NCI-H524 treated with DMSO at 0.1 percent for 48 hours (cell line): ENCODE measurements around the gene TNNI2.
"Not testable (repeated sequence)": the region's sequence is repeated elsewhere in the genome, so short reads cannot be mapped to it uniquely, and the experiment has no call there.

Source experiments
- DNase-seq: peaks from one replicate; lab custom pipeline; 2025; lab: John Stamatoyannopoulos, UW

TNNI2 gene

GRCh38 chr11:1838426-1839144 is at the start of gene TNNI2:
TSS of gene TNNI2 (plus strand) at chr11:1838981. CDS start at chr11:1839697, 716 bp downstream.
- no peak for DNase-seq

DNA sequence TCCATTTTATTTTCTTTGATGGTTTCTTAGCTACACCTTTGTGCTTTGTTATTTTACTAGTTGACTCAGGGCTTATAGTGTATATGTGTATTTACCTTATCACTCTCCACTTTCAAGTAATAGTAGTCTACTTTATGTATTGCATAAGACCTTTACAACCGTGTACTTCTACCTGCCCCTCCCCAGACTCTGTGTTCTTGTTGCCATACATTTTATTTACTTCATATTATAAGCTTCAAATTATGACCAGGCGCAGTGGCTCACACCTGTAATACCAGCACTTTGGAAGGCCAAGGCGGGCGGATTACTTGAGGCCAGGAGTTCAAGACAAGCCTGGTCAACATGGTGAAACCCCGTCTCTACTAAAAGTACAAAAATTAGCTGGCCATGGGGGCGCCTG is 46.9 kb upstream of the TNNI2 start:
- no peak for DNase-seq

- DNase-seq, result no peak
Observed at GRCh38 chr11:1792461-1792860, 46.3 kb upstream of the TNNI2 start.

DNA sequence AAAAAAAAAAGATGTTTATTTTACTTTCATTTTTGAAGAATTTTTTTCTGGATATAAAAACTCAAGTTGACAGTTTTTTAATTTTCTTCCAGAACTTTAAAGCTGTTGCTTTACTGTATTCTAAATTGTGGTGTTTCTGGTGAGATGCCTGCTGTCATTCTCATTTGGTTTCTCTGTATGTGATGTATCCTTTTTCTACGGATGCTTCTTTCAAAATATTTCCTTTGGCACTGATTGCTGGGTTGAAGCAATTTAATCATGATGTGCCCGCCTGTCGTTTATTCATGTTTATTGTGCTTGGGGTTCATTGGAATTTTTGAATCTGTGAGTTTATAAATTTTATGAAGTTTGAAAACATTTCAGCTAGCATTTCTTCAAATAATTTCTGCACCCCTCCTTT is 45.7 kb upstream of the TNNI2 start:
- no peak for DNase-seq

DNA sequence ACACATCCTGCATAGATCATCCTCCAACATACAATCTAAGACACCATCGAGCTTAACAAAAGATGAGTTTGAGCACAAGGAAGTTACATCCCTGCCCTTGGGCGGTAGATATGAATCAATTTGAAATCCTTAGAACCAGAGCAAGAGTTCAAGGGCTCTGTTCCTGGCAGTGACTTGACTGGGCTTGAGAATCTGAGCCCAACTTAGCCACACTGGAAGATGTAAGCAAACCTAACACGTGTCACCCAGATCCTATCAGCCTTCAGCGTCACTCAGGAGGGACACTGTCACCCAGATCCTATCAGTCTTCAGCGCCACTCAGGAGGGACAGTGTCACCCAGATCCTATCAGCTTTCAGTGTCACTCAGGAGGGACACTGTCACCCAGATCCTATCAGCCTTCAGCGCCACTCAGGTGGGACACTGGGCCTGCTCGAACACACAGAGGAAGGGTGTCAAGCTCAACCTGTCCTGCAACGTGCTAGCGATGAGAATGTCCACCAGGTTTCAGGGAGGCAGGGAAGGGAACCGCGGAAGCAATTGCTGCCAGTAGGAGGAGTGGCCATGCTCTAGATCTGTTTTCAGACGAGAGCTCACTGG is 42.3 kb upstream of the TNNI2 start:
- DNase-seq, result no peak

- no peak for DNase-seq
Observed at GRCh38 chr11:1797391-1798125, 41.2 kb upstream of the TNNI2 start.

GRCh38 chr11:1803246-1803645 is 35.5 kb upstream of the TNNI2 start:
- DNase-seq, result no peak

- DNase-seq, result not testable (repeated sequence)
Observed at GRCh38 chr11:1803835-1804519, 34.8 kb upstream of the TNNI2 start.

GRCh38 chr11:1805525-1805924 is 33.3 kb upstream of the TNNI2 start:
- no peak for DNase-seq

- no peak for DNase-seq
Observed at GRCh38 chr11:1807264-1807995, 31.4 kb upstream of the TNNI2 start.

DNA sequence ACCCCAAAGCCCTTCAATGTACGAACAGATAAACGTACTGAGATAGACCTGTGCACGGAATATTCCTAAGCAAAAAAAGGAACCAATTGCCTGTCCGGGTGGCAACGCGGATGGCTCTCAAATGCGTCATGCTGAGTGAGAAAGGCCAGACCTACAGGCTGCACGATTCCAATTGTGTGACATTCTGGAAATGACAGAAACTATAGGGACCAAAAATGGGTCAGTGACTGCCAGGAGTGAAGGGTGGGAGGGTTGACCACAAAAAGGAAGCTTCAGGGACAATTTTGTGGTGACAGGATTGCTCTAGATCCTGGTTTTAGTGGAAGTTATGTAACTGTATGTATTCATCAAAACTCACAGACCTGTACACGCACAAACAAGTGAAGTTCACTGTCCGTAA is 28.0 kb upstream of the TNNI2 start:
- DNase-seq, result no peak

GRCh38 chr11:1812274-1812673 is 26.5 kb upstream of the TNNI2 start:
- DNase-seq, result no peak

- DNase-seq, result no peak
Observed at GRCh38 chr11:1812801-1813200, 26.0 kb upstream of the TNNI2 start.

GRCh38 chr11:1813356-1813755 is 25.4 kb upstream of the TNNI2 start:
- not testable (repeated sequence) for DNase-seq

DNA sequence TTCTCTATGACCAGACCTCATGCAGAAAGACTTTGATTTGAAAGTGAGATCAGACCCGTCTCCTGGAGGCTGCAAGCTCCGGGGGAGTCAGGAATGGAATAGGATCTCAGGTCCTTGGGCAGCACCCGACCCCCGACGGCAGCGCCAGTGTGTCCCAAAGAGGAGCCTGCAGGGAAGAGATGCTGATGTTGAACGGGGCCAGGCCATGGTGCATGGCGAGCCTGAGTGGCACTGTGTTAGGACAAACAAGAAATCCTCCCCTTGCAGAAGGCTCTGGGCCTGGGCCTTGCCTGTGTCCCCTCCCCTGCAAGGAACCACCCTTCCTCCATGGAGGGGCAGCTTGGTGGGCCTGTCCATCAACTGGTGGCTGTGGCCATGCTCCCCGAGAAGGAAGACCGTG is 24.1 kb upstream of the TNNI2 start:
- no peak for DNase-seq

GRCh38 chr11:1815311-1815710 is 23.5 kb upstream of the TNNI2 start:
- DNase-seq, result no peak

DNA sequence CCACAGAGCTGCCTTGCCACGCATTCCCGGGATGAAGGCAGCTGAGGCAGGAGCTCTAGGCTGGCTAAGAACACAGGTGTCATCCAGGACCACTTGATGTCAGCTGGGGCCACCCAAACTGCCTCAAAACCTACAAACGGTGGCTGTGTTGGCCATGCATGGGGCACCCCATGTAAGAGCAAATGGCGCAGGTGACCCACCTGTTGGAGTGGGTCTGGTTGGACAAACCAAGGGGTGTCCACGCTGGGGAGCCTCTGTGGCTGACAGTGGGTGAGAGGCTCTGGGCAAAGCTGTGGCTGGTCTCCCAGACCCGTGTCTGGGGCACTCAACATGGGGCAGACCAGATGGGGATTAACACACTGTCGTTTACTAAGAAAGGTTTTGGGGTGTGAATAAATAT is 23.0 kb upstream of the TNNI2 start:
- DNase-seq, result no peak

GRCh38 chr11:1817000-1817399 is 21.8 kb upstream of the TNNI2 start:
- DNase-seq, result no peak

GRCh38 chr11:1817511-1817910 is 21.3 kb upstream of the TNNI2 start:
- no peak for DNase-seq

DNA sequence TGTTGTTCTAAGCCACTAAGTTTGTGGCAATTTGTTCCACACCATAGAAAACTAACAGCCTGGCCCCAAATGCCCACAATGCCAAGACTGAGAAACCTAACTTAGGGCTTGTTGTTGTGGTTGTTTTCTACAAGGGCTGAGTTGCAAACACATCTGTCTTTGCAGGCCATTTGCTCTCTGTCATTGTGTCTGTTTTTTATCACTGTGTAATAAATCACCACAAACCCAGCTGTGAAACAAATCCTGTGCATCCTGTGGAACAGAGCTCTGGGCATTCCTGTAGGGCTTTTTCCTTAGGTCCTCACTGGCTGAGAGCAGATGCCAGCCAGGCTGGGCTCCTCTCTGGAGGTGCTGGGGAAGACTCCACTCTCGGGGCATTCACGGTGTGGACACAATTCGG is 19.7 kb upstream of the TNNI2 start:
- no peak for DNase-seq

- DNase-seq, result no peak
Observed at GRCh38 chr11:1820463-1821325, 18.1 kb upstream of the TNNI2 start.
